OCI-LY3 (cell line): ENCODE results near the gene ALG8.

Experiments
- H2AFZ ChIP-seq: fragments of 200-600, 300-600 bp; shearing (Covaris generic); 2 replicates; pipeline ENCODE4 v1.6.0; 2014; ENCODE audit warnings: antibody characterized with exemption, low read depth, low read length
- H3K27ac ChIP-seq: fragments of 200-600, 300-600 bp; sonication (generic); 2 replicates; pipeline ENCODE4 v1.5.1; 2014; ENCODE audit warnings: mild to moderate bottlenecking, low read length, moderate library complexity, mixed read lengths
- H3K27me3 ChIP-seq: fragments of 200-600, 300-600 bp; sonication (generic); 2 replicates; pipeline ENCODE4 v1.6.1; 2014; ENCODE audit warnings: low read depth, low read length, mixed read lengths
- H3K36me3 ChIP-seq: fragments of 200-600, 300-600 bp; sonication (generic); replicated peaks from 2 replicates; pipeline ENCODE3; 2014; ENCODE audit warnings: low read depth, low read length, mixed read lengths
- H3K4me1 ChIP-seq: fragments of 300-600, 200-600 bp; sonication (generic); 2 replicates; pipeline ENCODE4 v1.6.1; 2014; ENCODE audit warnings: low read length, mixed read lengths
- H3K4me2 ChIP-seq: fragments of 200-600, 300-600 bp; sonication (generic); 2 replicates; pipeline ENCODE4 v1.6.1; 2014; ENCODE audit warnings: low read length, mixed read lengths
- H3K4me3 ChIP-seq: fragments of 300-600, 200-600 bp; sonication (generic); 2 replicates; pipeline ENCODE4 v1.5.1; 2014; ENCODE audit warnings: antibody characterized with exemption, mild to moderate bottlenecking, low read length, moderate library complexity
- H3K79me2 ChIP-seq: fragments of 300-600, 200-600 bp; shearing (Covaris generic); 2 replicates; pipeline ENCODE4 v1.6.1; 2014; ENCODE audit warnings: mild to moderate bottlenecking, low read length, mixed read lengths
- H3K9ac ChIP-seq: fragments of 300-600, 200-600 bp; shearing (Covaris generic); 2 replicates; pipeline ENCODE4 v1.6.0; 2014; ENCODE audit warnings: mild to moderate bottlenecking, low read length, moderate library complexity
- H3K9me3 ChIP-seq: fragments of 200-600, 300-600 bp; shearing (Covaris generic); 2 replicates; pipeline ENCODE4 v1.6.1; 2014; ENCODE audit warnings: low read length, mixed read lengths; ENCODE audit not compliant: insufficient read depth
- H4K20me1 ChIP-seq: fragments of 200-600, 300-600 bp; sonication (generic); 2 replicates; pipeline ENCODE4 v1.6.1; 2016; ENCODE audit warnings: low read length, mixed read lengths; ENCODE audit not compliant: insufficient read depth
- CTCF ChIP-seq: fragments of 200-600, 300-600 bp; sonication (generic); IDR thresholded peaks from 2 replicates; pipeline ENCODE4 v1.5.1; 2014; ENCODE audit warnings: antibody characterized with exemption, low read length, low read depth
- EZH2phosphoT487 ChIP-seq: fragments of 200-600 bp; shearing (Covaris generic); IDR thresholded peaks from 2 replicates; pipeline ENCODE4 v1.6.1; 2018; ENCODE audit warnings: antibody characterized with exemption, mixed run types, low read depth

Gene ALG8

DNA sequence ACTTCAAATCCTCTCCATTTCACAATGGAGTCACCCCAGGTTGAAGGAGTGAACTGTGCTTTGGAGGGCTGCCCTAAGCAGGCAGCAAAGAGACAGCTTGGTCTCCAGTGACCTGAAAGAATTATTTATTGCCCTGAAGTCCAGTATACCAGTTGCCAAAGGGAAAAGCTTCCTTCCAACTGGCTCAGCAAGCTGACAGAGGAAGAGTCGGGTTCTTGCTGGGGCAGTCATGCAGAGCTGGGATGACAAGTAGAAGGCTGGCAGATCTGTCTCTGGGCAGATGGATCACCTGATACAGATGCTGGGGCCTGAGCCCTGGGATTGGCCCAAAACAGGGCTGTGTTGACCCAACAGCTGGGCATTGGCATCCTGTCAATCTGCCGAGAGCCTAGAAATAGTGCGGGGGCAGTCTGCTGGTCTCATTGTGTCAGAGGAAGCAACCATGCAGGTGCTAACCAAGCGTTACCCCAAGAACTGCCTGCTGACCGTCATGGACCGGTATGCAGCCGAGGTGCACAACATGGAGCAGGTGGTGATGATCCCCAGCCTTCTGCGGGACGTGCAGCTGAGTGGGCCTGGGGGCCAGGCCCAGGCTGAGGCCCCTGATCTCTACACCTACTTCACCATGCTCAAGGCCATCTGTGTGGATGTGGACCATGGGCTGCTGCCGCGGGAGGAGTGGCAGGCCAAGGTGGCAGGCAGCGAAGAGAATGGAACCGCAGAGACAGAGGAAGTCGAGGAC, 75.8 kb downstream of the ALG8 start, which contains the start of gene THRSP:
Gene THRSP, plus strand, starts transcription at position 422 of the 742 bp plus-strand sequence. Its CDS starts 21 bp downstream, at position 443.
- H2AFZ ChIP-seq, result no peak within 1 kb of the TSS
- peaks cover 12% of the 10 kb centered on the region for H3K36me3 ChIP-seq
- H4K20me1 ChIP-seq, result no peaks in the 10 kb centered on the region
- H3K4me3 ChIP-seq, result no peak within 1 kb of the TSS
- no peaks in the 10 kb centered on the region for H3K79me2 ChIP-seq
- H3K9me3 ChIP-seq, result no peaks in the 10 kb centered on the region
- no peak within 1 kb of the TSS for H3K9ac ChIP-seq
- TF ChIP-seq EZH2phosphoT487, result no peak
- no peak for TF ChIP-seq CTCF
- no peaks in the 10 kb centered on the region for H3K27me3 ChIP-seq
- no peak within 1 kb of the TSS for H3K27ac ChIP-seq
- no peaks in the 10 kb centered on the region for H3K4me1 ChIP-seq
- H3K4me2 ChIP-seq, result no peak within 1 kb of the TSS

GRCh38 chr11:78062671-78063070, 76.8 kb downstream of the ALG8 start:
- no peak overlapping the region for H3K4me2 ChIP-seq
- H3K4me1 ChIP-seq, result no peaks in the 10 kb centered on the region
- no peak overlapping the region for H3K27ac ChIP-seq
- no peaks in the 10 kb centered on the region for H3K9me3 ChIP-seq
- no peaks in the 10 kb centered on the region for H4K20me1 ChIP-seq
- TF ChIP-seq CTCF (no peak), EZH2phosphoT487 (no peak)
- no peaks in the 10 kb centered on the region for H3K27me3 ChIP-seq
- H3K79me2 ChIP-seq, result no peaks in the 10 kb centered on the region
- no peak overlapping the region for H2AFZ ChIP-seq
- H3K36me3 ChIP-seq, result peaks cover 5% of the 10 kb centered on the region
- no peak overlapping the region for H3K9ac ChIP-seq
- H3K4me3 ChIP-seq, result no peak overlapping the region

DNA sequence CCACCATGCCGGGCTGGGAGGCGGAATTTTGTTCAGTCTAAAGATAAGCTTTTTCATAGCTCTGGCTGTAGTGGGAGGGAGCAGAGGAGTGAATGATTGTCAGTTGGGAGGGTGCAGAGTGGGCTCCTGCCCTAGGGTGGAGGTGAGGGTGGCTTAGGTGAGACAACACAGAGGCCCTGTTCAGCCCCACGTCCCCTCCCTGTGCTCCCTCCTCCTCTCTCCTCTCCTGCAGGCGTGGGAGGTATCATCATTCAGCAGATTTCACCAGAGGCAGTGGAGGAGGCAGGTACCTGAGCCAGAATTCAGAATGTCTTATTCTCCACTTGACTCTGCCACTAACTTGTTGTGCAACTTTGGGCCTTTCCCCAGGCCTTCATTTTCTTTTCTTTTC, 77.5 kb downstream of the ALG8 start:
- H3K9ac ChIP-seq, result no peak overlapping the region
- no peaks in the 10 kb centered on the region for H4K20me1 ChIP-seq
- H3K27me3 ChIP-seq, result no peaks in the 10 kb centered on the region
- no peak overlapping the region for H3K4me3 ChIP-seq
- no peak overlapping the region for H3K27ac ChIP-seq
- no peak for TF ChIP-seq EZH2phosphoT487
- TF ChIP-seq CTCF, result no peak
- no peak overlapping the region for H2AFZ ChIP-seq
- no peaks in the 10 kb centered on the region for H3K4me1 ChIP-seq
- H3K79me2 ChIP-seq, result no peaks in the 10 kb centered on the region
- no peaks in the 10 kb centered on the region for H3K36me3 ChIP-seq
- H3K4me2 ChIP-seq, result no peak overlapping the region
- no peaks in the 10 kb centered on the region for H3K9me3 ChIP-seq

DNA sequence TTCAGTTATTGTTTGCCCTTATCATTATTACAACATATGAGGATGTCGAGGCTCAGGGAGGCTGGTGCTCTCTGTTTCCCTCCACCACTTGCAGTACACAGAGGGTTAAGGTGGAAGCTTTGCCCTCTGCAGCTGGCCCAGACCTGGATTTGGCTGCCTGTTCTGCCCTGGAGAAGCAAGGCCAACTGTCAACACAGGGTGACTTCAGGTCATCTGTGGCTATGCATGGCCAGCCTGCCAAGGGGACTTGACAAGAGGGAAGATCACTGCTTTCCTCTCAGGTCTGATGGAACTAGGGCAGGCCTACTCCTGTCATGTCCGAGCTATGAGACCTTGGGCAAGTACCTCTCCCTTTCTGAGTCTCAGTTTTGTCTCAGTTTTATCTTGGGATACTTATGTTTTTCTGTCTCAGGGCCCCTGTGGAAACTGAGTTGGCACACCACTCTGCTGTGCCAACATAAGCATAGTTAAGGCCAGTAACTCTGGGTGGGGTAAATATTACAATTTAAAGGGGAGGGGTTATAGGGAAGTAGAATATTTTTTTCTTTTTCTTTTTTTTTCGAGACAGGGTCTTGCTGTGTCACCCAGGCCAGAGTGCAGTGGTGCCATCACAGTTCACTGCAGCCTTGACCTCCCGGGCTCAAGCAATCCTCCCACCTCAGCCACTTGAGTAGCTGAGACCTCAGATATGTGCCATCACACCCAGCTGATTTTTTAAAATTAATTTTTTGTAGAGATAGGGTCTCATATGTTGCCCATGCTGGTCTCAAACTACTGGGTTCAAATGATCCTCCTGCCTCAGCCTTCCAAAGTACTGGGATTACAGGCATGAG, 78.1 kb downstream of the ALG8 start:
- no peak overlapping the region for H2AFZ ChIP-seq
- no peak for TF ChIP-seq EZH2phosphoT487
- no peak for TF ChIP-seq CTCF
- no peaks in the 10 kb centered on the region for H3K27me3 ChIP-seq
- no peaks in the 10 kb centered on the region for H3K36me3 ChIP-seq
- no peak overlapping the region for H3K27ac ChIP-seq
- no peaks in the 10 kb centered on the region for H3K79me2 ChIP-seq
- H3K4me1 ChIP-seq, result no peaks in the 10 kb centered on the region
- no peak overlapping the region for H3K4me2 ChIP-seq
- H4K20me1 ChIP-seq, result no peaks in the 10 kb centered on the region
- no peak overlapping the region for H3K9ac ChIP-seq
- H3K9me3 ChIP-seq, result no peaks in the 10 kb centered on the region
- no peak overlapping the region for H3K4me3 ChIP-seq
